ENCODE data around the gene DUSP14. TPM values are rescaled to one million over a fixed set of nuclear protein-coding genes. Genes with fewer than 3 reads are reported as not detected.
"Not testable (repeated sequence)": the region's sequence is repeated elsewhere in the genome, so short reads cannot be mapped to it uniquely, and the experiment has no call there.

DUSP14 gene
- total RNA-seq, result 10.2 and 12.0 TPM in 2 replicates

GRCh38 chr17:37489197-37490001, at the start of gene DUSP14:
Gene DUSP14, plus strand, starts transcription at chr17:37489891. Its CDS starts 22,382 bp downstream, at chr17:37512273.
- intact Hi-C loops (cut with micrococcal nuclease), result loop anchor here (5.0 kb wide), 1 partner anchor 1002 kb away; the partner anchor contains the start of gene ZNHIT3

- intact Hi-C loops (cut with micrococcal nuclease), result no loop called here
These were observed 49.3 kb upstream of the DUSP14 start for GRCh38 chr17:37440424-37440823.

GRCh38 chr17:37441369-37442014, 48.2 kb upstream of the DUSP14 start:
- intact Hi-C loops (cut with micrococcal nuclease), result not testable (repeated sequence)

DNA sequence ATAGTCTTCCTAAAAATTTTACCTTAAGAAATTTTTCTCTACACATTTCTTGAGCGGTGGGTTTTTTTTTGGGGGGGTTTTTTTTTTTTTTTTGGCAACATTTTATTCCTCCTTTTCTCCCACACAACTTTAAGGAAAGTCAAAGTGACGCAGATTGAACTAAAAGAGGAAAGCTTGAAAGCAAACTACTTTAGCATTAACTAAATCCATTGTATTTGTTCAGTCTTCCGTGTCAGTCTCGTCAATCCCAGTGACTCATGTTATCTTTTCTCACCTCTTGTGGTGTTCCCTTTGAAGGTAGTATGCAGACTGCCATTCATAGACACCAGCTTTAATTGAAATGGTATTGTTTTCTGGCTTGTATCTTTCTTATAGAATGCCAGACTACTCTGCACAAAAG, 43.7 kb upstream of the DUSP14 start:
- intact Hi-C loops (cut with micrococcal nuclease), result no loop called here

- intact Hi-C loops (cut with micrococcal nuclease), result no loop called here
These were observed 42.0 kb upstream of the DUSP14 start for GRCh38 chr17:37447641-37448040.

GRCh38 chr17:37450112-37450511, 39.6 kb upstream of the DUSP14 start:
- intact Hi-C loops (cut with micrococcal nuclease), result no loop called here

- intact Hi-C loops (cut with micrococcal nuclease), result not testable (repeated sequence)
These were observed 31.9 kb upstream of the DUSP14 start for GRCh38 chr17:37457801-37458200.

DNA sequence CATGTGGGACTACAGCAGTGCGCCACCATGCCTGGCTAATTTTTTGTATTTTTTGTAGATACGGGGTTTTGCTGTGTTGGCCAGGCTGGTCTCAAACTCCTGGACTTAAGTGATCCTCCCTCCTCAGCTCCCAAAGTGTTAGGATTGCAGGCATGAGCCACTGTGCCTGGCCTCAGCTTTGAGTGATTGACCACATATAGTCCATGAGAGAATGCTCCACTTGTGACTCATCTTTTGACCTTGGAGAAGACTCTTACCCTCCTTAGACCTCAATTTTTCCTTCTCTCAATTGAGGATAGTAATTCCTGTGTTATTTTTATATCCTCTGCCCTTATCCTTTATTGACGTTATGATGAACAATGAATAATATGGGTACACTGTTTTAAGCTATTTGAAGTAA, 30.9 kb upstream of the DUSP14 start:
- intact Hi-C loops (cut with micrococcal nuclease), result no loop called here

DNA sequence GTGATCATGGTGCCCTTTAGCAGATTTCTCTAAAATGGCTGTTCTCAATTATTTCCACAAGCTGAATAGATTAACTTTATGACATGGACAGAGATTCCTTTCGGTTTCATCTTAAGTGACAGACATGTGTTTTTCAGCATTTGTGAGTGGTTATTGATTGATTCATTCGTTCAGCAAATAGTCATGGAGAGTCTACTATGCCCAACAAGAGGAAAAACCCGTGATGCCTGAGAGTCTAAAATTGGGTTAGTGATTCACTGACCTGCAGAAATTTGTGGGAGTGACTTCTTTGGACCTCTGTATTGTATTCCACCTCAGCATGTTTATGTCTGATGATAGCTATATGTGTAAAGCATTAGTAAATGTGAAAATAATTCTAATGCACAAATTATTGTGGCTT, 28.0 kb upstream of the DUSP14 start:
- intact Hi-C loops (cut with micrococcal nuclease), result no loop called here

DNA sequence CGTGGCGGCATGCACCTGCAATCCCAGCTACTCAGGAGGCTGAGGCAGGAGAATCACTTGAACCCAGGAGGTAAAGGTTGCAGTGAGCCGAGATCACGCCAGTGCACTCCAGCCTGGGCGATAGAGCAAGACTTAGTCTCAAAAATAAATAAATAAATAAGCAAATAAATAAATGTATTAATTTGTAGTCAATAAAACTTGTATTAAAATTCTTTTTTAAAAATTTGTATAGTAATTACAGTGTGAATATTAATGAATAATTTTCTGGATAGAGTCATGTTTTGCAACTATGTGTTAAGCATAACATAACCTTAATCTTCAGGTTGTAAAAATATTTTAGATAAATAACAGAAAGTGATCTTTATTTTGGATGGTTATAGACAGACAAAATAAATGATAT, 27.2 kb upstream of the DUSP14 start:
- intact Hi-C loops (cut with micrococcal nuclease), result no loop called here

DNA sequence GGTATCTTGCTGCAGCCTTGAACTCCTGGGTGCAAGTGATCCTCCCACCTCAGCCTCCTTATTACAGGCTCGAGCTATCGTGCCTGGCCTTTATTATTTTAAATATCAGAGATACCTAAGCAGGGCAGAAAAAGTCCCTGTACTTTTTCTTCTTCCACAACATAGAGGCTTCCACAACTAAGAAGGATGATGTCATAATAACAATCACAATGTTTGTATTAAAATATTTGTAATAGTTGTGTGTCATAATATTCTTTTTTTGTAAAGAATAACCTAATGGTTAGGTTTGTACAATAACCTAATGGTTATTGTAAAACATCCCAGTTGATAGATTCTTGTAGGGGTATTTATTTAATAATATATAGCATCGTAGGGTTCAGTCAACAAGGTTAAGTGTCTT, 26.7 kb upstream of the DUSP14 start:
- intact Hi-C loops (cut with micrococcal nuclease), result no loop called here

GRCh38 chr17:37465069-37465616, 24.5 kb upstream of the DUSP14 start:
- intact Hi-C loops (cut with micrococcal nuclease), result no loop called here

DNA sequence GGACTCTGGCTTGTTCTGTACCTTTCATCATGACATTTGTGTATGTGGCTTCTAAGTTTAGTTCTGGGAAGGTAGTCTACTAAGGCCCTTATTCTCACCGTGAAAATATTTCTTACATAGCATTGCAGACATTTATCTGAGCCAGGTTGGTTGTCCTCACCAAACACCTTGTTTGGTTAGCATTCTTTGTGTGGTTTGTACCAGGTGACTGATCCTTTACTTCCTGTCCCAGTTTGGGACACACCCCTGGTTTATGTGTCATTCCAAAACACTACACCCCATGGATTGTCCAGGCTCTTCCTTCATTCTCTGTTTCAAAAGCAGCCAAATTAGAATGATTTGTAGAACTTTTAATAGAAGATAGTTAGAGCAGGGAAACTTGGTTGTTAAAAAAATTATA, 23.2 kb upstream of the DUSP14 start:
- intact Hi-C loops (cut with micrococcal nuclease), result no loop called here

GRCh38 chr17:37470181-37470580, 19.5 kb upstream of the DUSP14 start:
- intact Hi-C loops (cut with micrococcal nuclease), result no loop called here

DNA sequence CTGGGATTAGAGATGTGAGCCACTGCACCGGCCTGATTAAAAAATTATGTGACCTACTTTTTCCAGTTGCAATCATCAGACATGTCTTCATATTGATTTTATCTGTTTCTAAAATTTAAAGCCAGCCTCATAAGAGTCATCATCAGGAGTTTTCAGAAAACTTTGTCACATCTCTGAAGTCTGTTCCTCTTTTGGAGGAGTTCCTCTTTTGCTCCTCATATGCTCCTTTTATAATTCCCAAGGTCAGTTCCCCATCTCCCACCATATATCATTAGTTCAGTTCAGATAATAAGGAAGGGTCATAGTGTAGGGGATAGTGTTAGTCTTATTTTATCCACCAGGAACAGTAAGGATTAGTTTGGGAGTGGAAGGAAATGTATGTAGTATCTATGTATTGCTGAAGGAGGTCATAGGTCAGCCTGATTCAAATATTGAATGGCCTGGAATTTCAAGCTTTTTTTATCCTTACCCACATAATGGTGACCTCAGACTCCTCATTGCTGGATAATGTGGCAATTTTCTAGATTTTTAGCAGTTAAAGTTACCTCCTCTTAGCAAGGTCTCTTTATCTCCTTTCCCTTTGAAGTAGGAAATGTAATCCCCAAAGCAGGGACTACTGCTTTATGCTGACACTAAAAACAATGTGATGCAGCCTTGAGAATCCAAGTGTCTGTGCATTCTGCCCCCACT, 13.8 kb upstream of the DUSP14 start:
- intact Hi-C loops (cut with micrococcal nuclease), result no loop called here

DNA sequence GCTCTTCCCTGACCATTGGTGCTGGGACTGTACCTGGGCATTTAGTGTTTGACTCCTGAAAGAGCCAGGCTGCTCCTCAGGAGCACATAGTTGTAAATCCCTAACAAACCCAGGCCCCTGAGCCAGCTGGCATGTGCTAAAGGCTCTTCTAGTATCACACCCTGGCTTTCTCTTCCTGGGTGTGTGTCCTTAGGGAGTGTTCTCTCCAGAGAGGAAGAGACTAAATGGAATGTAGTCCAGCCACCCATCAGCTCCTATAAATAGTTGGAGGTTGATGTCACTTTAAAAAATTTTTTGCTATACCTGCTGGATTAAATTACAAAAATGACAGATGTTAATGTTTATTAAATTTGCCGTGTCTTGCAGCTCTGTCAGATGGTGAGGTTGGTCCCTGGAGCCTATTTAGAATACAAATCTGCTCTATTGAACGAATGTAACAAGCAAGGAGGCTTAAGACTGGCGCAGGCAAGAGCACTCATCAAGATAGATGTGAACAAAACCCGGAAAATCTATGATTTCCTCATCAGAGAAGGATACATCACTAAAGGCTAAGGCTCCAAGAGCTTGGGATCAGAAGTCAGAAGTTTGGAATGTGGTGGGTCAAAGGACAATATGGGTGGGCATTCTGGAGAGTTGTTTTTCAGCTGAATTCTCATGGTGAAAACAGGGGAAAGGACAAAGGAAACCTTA, 13.1 kb upstream of the DUSP14 start:
- intact Hi-C loops (cut with micrococcal nuclease), result no loop called here

DNA sequence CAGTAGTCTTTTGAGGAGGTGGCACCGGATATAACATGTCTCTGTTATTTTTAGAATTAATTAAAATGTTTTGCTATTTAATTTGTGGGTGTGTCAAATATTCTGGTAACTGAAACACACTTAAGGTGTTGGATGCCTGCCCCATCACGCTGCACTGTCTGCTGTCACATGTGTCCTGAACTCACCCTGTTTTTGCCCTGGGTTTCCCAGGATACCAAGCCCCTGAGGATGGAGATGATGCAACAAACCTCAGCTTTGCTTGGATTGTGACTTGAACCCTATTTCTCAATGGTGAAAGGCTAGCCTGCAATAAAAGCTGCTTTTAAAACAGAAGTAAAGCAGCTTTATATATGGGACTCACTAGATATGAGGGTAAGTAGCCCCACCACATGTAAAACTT, 11.5 kb upstream of the DUSP14 start:
- intact Hi-C loops (cut with micrococcal nuclease), result no loop called here

DNA sequence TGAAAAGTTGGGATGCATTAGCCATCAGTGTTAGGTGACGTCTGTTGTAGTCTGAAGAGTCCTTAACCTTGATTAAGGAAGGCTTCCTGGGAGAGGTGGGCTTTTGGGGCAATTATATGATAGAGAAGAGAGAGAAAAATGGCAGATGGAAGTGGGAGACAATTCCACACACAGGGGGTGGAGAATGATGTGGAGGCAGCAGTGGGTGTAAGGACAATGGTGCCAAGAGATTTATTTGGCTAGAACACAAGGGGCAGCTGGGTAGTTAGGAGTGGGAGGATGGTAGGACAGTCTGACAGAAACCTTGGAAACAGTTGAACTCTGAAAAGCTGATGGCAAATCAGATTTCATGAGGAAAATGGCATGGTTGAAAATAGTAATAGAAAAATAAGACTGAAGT, 10.7 kb upstream of the DUSP14 start:
- intact Hi-C loops (cut with micrococcal nuclease), result no loop called here

- intact Hi-C loops (cut with micrococcal nuclease), result no loop called here
These were observed 9.3 kb upstream of the DUSP14 start for GRCh38 chr17:37480427-37480826.

DNA sequence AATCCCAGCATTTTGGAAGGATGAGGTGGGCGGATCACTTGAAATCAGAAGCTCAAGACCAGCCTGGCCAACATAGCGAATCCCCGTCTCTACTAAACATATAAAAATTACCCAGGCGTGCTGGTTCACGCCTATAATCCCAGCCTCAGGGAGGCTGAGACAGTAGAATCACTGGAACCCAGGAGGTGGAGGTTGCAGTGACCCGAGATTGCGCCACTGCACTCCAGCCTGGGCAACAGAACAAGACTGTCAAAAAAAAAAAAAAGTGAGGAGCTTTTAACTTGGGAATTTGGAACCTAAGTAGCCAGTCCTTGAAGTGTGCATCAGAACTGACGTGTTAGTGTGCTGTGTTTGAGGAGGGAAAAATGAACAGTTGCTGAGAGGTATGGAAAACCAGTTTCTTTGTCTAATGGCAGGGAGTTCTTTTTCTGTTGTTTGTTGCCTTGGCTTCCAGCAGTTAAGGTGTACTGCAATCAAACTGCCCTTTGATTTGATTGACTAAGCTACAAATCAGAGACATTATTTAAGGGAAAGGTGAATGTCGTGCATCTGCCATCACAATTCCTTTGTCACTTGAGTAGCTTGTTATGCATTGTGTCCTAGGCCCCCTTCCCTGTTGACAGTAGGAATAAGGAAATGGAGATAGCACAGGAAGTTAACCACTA, 8.6 kb upstream of the DUSP14 start:
- intact Hi-C loops (cut with micrococcal nuclease), result no loop called here
